Measurements from ENCODE around the gene EIF4G2.
A peak's percentile ranks its signal among the peaks of the same experiment; 100 is the strongest.

EIF4G2 gene

DNA sequence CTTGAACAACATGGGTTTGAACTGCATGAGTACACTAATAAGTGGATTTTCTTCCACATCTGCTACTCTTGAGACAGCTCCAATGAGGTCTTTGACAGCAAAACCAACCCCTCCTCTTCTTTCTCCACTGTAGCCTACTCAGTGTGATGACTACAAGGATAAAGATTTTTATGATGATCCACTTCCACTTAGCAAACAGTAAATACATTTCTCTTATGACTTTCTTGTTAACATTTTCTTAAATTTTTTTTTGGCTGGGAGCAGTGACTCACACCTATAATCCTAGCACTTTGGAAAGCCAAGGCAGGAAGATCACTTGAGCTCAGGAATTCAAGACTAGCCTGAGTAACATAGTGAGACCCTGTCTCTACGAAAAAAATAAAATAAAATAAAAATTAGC lies 9.9 kb upstream of the EIF4G2 start:
- no peaks in the 10 kb centered on the region for H3K36me3 ChIP-seq (ENCODE audit: insufficient read depth)
- no peaks in the 10 kb centered on the region for H4K20me1 ChIP-seq (ENCODE audit: insufficient read depth)
- no peaks in the 10 kb centered on the region for H3K27me3 ChIP-seq (ENCODE audit: insufficient read depth, low read depth)
- no peak overlapping the region for H3K9ac ChIP-seq
- no peaks in the 10 kb centered on the region for H3K79me2 ChIP-seq (ENCODE audit: insufficient read depth, low read depth)
- no peaks in the 10 kb centered on the region for H3K4me1 ChIP-seq (ENCODE audit: low read depth, poor library complexity, severe bottlenecking)
- H3K27ac ChIP-seq: no peak overlapping the region
- TF ChIP-seq, protein P1, sequence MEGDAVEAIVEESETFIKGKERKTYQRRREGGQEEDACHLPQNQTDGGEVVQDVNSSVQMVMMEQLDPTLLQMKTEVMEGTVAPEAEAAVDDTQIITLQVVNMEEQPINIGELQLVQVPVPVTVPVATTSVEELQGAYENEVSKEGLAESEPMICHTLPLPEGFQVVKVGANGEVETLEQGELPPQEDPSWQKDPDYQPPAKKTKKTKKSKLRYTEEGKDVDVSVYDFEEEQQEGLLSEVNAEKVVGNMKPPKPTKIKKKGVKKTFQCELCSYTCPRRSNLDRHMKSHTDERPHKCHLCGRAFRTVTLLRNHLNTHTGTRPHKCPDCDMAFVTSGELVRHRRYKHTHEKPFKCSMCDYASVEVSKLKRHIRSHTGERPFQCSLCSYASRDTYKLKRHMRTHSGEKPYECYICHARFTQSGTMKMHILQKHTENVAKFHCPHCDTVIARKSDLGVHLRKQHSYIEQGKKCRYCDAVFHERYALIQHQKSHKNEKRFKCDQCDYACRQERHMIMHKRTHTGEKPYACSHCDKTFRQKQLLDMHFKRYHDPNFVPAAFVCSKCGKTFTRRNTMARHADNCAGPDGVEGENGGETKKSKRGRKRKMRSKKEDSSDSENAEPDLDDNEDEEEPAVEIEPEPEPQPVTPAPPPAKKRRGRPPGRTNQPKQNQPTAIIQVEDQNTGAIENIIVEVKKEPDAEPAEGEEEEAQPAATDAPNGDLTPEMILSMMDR (conservative IDR thresholded peaks at IDR 0.05; ENCODE audit: low read depth, low read length): no peak
- no peak overlapping the region for H2AFZ ChIP-seq (ENCODE audit: low read depth)
- H3K4me2 ChIP-seq: no peak overlapping the region
- H3K4me3 ChIP-seq (IDR thresholded peaks at IDR 0.05; ENCODE audit: insufficient read depth, low read depth, low read length): no peak overlapping the region

DNA sequence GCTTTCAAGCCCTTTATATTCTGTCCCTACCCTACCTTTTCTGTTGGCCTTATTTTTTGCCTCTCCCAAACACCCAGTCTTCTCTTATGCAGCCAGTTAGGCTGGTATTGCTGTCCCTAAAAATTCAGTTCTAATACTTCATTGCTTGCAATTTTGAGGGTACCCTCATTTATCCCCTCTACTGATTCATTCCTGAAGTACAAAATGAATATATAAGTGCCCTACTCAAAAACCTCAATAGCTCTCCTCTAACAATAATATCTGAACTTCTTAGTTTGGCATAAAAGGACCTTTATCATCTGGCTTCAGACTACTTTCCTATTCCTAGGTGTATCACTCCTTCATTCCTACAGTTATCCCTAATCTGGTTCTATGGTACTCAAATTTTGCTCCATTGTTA lies 5.2 kb upstream of the EIF4G2 start:
- Histone ChIP-seq H3K79me2 (ENCODE audit: insufficient read depth, low read depth) (no peaks in the 10 kb centered on the region), H4K20me1 (ENCODE audit: insufficient read depth) (no peaks in the 10 kb centered on the region), H3K4me3 (IDR thresholded peaks at IDR 0.05; ENCODE audit: insufficient read depth, low read depth, low read length) (no peak overlapping the region), H3K4me1 (ENCODE audit: low read depth, poor library complexity, severe bottlenecking) (peaks cover 11% of the 10 kb centered on the region), H3K4me2 (no peak overlapping the region), H2AFZ (ENCODE audit: low read depth) (no peak overlapping the region), H3K9ac (no peak overlapping the region), H3K27me3 (ENCODE audit: insufficient read depth, low read depth) (no peaks in the 10 kb centered on the region), H3K27ac (no peak overlapping the region), H3K36me3 (ENCODE audit: insufficient read depth) (no peaks in the 10 kb centered on the region)
- TF ChIP-seq, protein P1 (conservative IDR thresholded peaks at IDR 0.05; ENCODE audit: low read depth, low read length): no peak

DNA sequence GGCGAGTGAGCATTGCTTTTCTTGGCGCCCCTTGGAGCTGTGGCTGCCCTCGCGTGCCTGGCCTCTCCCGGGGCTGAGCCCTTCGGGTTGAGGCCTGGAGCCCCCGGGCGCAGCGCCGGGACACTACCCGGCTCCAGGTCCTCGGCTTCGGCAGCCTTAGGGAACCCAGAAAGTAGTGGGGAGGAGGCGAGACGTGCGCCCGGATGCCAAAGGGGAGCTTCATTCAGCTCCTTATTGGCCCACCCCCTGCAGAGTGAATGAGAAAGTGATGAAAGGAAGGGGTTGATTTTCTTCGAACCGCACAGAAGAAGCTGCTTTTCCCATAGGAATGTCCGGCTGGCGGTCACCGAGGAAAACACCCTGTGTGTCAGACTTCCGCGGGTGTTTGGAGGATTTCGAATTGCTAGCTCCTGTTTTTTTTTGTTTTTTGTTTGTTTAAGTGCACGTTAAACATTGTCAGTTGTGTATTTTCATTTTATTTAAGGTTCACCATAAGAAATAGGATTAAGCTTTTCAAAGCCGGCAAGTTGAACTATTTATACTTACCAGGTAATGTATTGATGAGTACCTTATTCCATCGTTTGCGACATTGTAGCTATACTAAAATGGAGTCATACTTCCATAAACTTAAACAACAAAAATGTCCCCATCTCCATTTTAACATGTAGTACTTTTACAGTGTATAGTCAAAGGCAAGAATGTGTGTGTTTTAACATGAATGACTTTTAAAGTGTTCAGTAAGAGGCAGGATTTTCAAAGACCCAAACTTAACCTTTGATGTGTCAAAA lies 841 bp upstream of the EIF4G2 start:
- Histone ChIP-seq H3K79me2 (ENCODE audit: insufficient read depth, low read depth) (peaks cover 37% of the 10 kb centered on the region), H3K36me3 (ENCODE audit: insufficient read depth) (peaks cover 25% of the 10 kb centered on the region; the same call in 1 of the 2 replicates), H3K9ac (peak overlapping the region; percentile 99), H3K4me2 (peak overlapping the region; percentile 92), H3K4me1 (ENCODE audit: low read depth, poor library complexity, severe bottlenecking) (peaks cover 27% of the 10 kb centered on the region), H2AFZ (ENCODE audit: low read depth) (peak overlapping the region; percentile 95), H3K27ac (peak overlapping the region; percentile 97), H3K4me3 (IDR thresholded peaks at IDR 0.05; ENCODE audit: insufficient read depth, low read depth, low read length) (no peak overlapping the region), H3K27me3 (ENCODE audit: insufficient read depth, low read depth) (no peaks in the 10 kb centered on the region), H4K20me1 (ENCODE audit: insufficient read depth) (peaks cover 3% of the 10 kb centered on the region; the same call in 1 of the 2 replicates)
- TF ChIP-seq, protein P1 (conservative IDR thresholded peaks at IDR 0.05; ENCODE audit: low read depth, low read length): no peak

DNA sequence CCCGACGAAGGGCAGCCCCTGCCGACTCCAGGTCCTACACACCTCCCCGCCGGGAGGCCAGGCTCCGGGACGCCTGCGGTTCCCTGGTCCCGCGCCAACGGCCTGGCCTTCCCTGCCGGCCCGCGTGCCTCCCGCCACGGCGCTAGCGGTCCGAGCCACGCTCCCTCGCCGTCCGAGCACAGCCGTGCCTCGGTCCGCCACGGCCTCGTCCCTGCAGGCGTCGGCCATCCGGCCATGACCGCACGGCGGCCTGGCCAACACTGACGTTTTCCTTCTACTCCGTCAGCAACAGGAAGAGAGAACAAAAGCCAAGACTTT lies 532 bp downstream of the EIF4G2 start:
- Histone ChIP-seq H3K9ac (peak overlapping the region; percentile 99), H4K20me1 (ENCODE audit: insufficient read depth) (peaks cover 3% of the 10 kb centered on the region; the same call in 1 of the 2 replicates), H3K4me1 (ENCODE audit: low read depth, poor library complexity, severe bottlenecking) (peaks cover 32% of the 10 kb centered on the region), H3K27ac (peak overlapping the region; percentile 97), H3K4me3 (IDR thresholded peaks at IDR 0.05; ENCODE audit: insufficient read depth, low read depth, low read length) (peak overlapping the region; percentile 48), H3K79me2 (ENCODE audit: insufficient read depth, low read depth) (peaks cover 48% of the 10 kb centered on the region), H3K27me3 (ENCODE audit: insufficient read depth, low read depth) (no peaks in the 10 kb centered on the region), H3K4me2 (no peak overlapping the region; the same call in 1 of the 2 replicates), H2AFZ (ENCODE audit: low read depth) (peak overlapping the region; percentile 41), H3K36me3 (ENCODE audit: insufficient read depth) (peaks cover 38% of the 10 kb centered on the region)
- TF ChIP-seq, protein P1 (conservative IDR thresholded peaks at IDR 0.05; ENCODE audit: low read depth, low read length): no peak
